HCT116 (cell line): ENCODE results near the gene RUVBL1. TPM values are rescaled to one million over a fixed set of nuclear protein-coding genes. Genes with fewer than 3 reads are reported as not detected.

ENCODE experiments used
- ATAC-seq: fragments of 200-7000 bp; cut with Tn5 transposase; 2 replicates; pipeline ENCODE4 v1.9.1; 2020; ENCODE audit warnings: mild to moderate bottlenecking, moderate library complexity
- BruUV-seq: library from RNA; stranded (reverse); fragments of 400-500 nt; replicated peaks from 2 replicates; lab custom pipeline; 2021; lab: Mats Ljungman, UMichigan
- CTCF ChIA-PET: fragments of 300-600 bp; sonication (Branson Sonifier 250); formaldehyde crosslinking; loops from one replicate; lab custom pipeline; 2021; ENCODE audit warnings: antibody characterized with exemption; lab: Charles Lee
- POLR2A ChIA-PET: fragments of 300-600, 350-600 bp; sonication (Branson Sonifier 250); formaldehyde crosslinking; loops from one replicate; lab custom pipeline; 2021; ENCODE audit warnings: antibody characterized with exemption; lab: Charles Lee
- RAD21 ChIA-PET, 2 experiments: fragments of 300-600 bp; sonication (Branson Sonifier 250); formaldehyde crosslinking; loops; one replicate each; lab custom pipeline; 2023; ENCODE audit warnings: low total read pairs in 2 of 2; ENCODE audit not compliant: uncharacterized antibody in 2 of 2, unreplicated experiment in 2 of 2, low non-redundant PET in 1 of 2; lab: Charles Lee
- DNase-seq: peaks from one replicate; pipeline ENCODE4 v3.0.0-alpha.2; 2010; ENCODE audit warnings: low read depth, low spot score
- H2AFZ ChIP-seq: fragments of 200-600 bp; shearing (Covaris generic), sonication (generic); 2 replicates; pipeline ENCODE4 v1.6.1; 2017; ENCODE audit warnings: low read depth, mixed run types, mixed read lengths, antibody characterized with exemption, low read length; ENCODE audit not compliant: poor library complexity, severe bottlenecking
- H3K27ac ChIP-seq: 2 replicates; pipeline ENCODE4 v1.5.1; 2012; ENCODE audit warnings: low read depth, low read length
- H3K27me3 ChIP-seq: fragments of 200-600 bp; sonication (generic); 2 replicates; pipeline ENCODE4 v1.6.1; 2016; ENCODE audit warnings: mixed run types, low read length, mixed read lengths; ENCODE audit not compliant: insufficient read depth
- H3K36me3 ChIP-seq, 2 experiments: fragments of 200-500 bp in 1 of 2; fragments of 200-600 bp in 1 of 2; sonication (Bioruptor generic) in 1 of 2; sonication (generic) in 1 of 2; 2 replicates each; pipeline versions ENCODE4 v1.5.1 to v1.6.1; 2014 to 2016; ENCODE audit warnings: low read length in 2 of 2, inconsistent platforms in 1 of 2, mixed read lengths in 1 of 2, mixed run types in 1 of 2; ENCODE audit not compliant: insufficient read depth in 2 of 2, control insufficient read depth in 1 of 2
- H3K4me1 ChIP-seq, 2 experiments: fragments of 200-600 bp in 1 of 2; sonication (generic) in 1 of 2; 2 replicates each; pipeline versions ENCODE4 v1.5.1 to v1.6.1; 2012 to 2017; ENCODE audit warnings: low read length in 2 of 2, inconsistent platforms in 1 of 2, mild to moderate bottlenecking in 1 of 2, mixed read lengths in 1 of 2, mixed run types in 1 of 2, moderate library complexity in 1 of 2; ENCODE audit not compliant: insufficient read depth in 2 of 2, control insufficient read depth in 1 of 2
- H3K4me2 ChIP-seq: fragments of 200-600 bp; sonication (generic); 2 replicates; pipeline ENCODE4 v1.6.1; 2017; ENCODE audit warnings: mixed run types, low read length, mixed read lengths
- H3K4me3 ChIP-seq, 2 experiments: fragments of 200-600 bp in 1 of 2; sonication (generic) in 1 of 2; replicated peaks in 1 of 2; 2 replicates each; pipeline ENCODE4 v1.5.1; 2011 to 2016; ENCODE audit warnings: low read length in 2 of 2, control low read depth in 1 of 2, low read depth in 1 of 2, mild to moderate bottlenecking in 1 of 2, mixed read lengths in 1 of 2, mixed run types in 1 of 2
- H3K79me2 ChIP-seq: fragments of 200-600 bp; sonication (generic); 2 replicates; pipeline ENCODE4 v1.6.1; 2017; ENCODE audit warnings: mild to moderate bottlenecking, mixed run types, low read length, moderate library complexity, mixed read lengths; ENCODE audit not compliant: insufficient read depth
- H3K9ac ChIP-seq: fragments of 200-600 bp; sonication (generic); 2 replicates; pipeline ENCODE4 v1.6.1; 2016; ENCODE audit warnings: low read length, mixed read lengths
- H3K9me2 ChIP-seq: fragments of 200-600 bp; sonication (generic), shearing (Covaris generic); 2 replicates; pipeline ENCODE4 v1.6.1; 2017; ENCODE audit warnings: mixed run types, mild to moderate bottlenecking, moderate library complexity; ENCODE audit not compliant: insufficient read depth
- H3K9me3 ChIP-seq, 2 experiments: fragments of 200-500 bp in 1 of 2; fragments of 200-600 bp in 1 of 2; sonication (Bioruptor generic) in 1 of 2; sonication (generic) in 1 of 2; 2 replicates each; pipeline ENCODE4 v1.6.1; 2014 to 2017; ENCODE audit warnings: low read length in 2 of 2, mixed read lengths in 2 of 2, inconsistent platforms in 1 of 2, low read depth in 1 of 2, mild to moderate bottlenecking in 1 of 2, mixed run types in 1 of 2, moderate library complexity in 1 of 2; ENCODE audit not compliant: control insufficient read depth in 1 of 2, insufficient read depth in 1 of 2
- H4K20me1 ChIP-seq: fragments of 200-600 bp; sonication (generic), shearing (Covaris generic); 2 replicates; pipeline ENCODE4 v1.6.1; 2017; ENCODE audit warnings: mixed run types, mild to moderate bottlenecking, moderate library complexity; ENCODE audit not compliant: insufficient read depth
- ATF3 ChIP-seq: IDR thresholded peaks from 2 replicates; pipeline ENCODE4 v1.6.1; 2012
- CBX3 ChIP-seq: IDR thresholded peaks from 2 replicates; pipeline ENCODE4 v1.6.1; 2012; ENCODE audit warnings: low read depth
- CTCF ChIP-seq, 3 experiments: fragments of 200-600 bp in 1 of 3; sonication (generic) in 1 of 3; IDR thresholded peaks in 2 of 3; conservative IDR thresholded peaks in 1 of 3; 2 replicates each; pipeline ENCODE4 v1.5.1; 2012 to 2017; ENCODE audit warnings: low read depth in 2 of 3, low read length in 2 of 3, antibody characterized with exemption in 1 of 3, borderline replicate concordance in 1 of 3, control low read depth in 1 of 3, mild to moderate bottlenecking in 1 of 3, mixed read lengths in 1 of 3, mixed run types in 1 of 3, moderate library complexity in 1 of 3; ENCODE audit not compliant: insufficient read depth in 1 of 3
- EZH2 ChIP-seq: fragments of 200-600 bp; sonication (generic); IDR thresholded peaks from 2 replicates; pipeline ENCODE4 v1.6.1; 2017; ENCODE audit warnings: antibody characterized with exemption, mixed run types
- EZH2phosphoT487 ChIP-seq: fragments of 200-600 bp; IDR thresholded peaks from 2 replicates; pipeline ENCODE4 v1.6.1; 2018; ENCODE audit warnings: antibody characterized with exemption, borderline replicate concordance
- FOSL1 ChIP-seq: IDR thresholded peaks from 2 replicates; pipeline ENCODE4 v1.6.1; 2012; ENCODE audit warnings: low read depth
- JUND ChIP-seq: IDR thresholded peaks from 2 replicates; pipeline ENCODE4 v1.6.1; 2012
- POLR2A ChIP-seq: IDR thresholded peaks from 2 replicates; pipeline ENCODE4 v1.7.0; 2011; ENCODE audit warnings: borderline replicate concordance; ENCODE audit not compliant: insufficient read depth, insufficient read length; ENCODE audit errors: extremely low read depth
- POLR2AphosphoS5 ChIP-seq: IDR thresholded peaks from 2 replicates; pipeline ENCODE4 v1.6.1; 2011; ENCODE audit warnings: mild to moderate bottlenecking, low read depth, low read length, moderate library complexity
- REST ChIP-seq: IDR thresholded peaks from 2 replicates; pipeline ENCODE4 v1.6.1; 2012; ENCODE audit warnings: low read depth
- SIN3A ChIP-seq: IDR thresholded peaks from 2 replicates; pipeline ENCODE4 v1.6.1; 2012; ENCODE audit warnings: low read depth
- SRF ChIP-seq: IDR thresholded peaks from 2 replicates; pipeline ENCODE4 v1.6.1; 2012; ENCODE audit warnings: low read depth
- TCF7L2 ChIP-seq: IDR thresholded peaks from 2 replicates; pipeline ENCODE4 v1.7.0; 2011; ENCODE audit warnings: borderline replicate concordance, inconsistent platforms; ENCODE audit not compliant: insufficient read depth, insufficient read length; ENCODE audit errors: extremely low read depth
- YY1 ChIP-seq: IDR thresholded peaks from 2 replicates; pipeline ENCODE4 v1.6.1; 2011; ENCODE audit warnings: low read length, low read depth, moderate library complexity, mild to moderate bottlenecking; ENCODE audit not compliant: insufficient replicate concordance; ENCODE audit errors: extremely low read depth
- ZBTB33 ChIP-seq: IDR thresholded peaks from 2 replicates; pipeline ENCODE4 v1.6.1; 2011; ENCODE audit warnings: mild to moderate bottlenecking, low read length, moderate library complexity; ENCODE audit not compliant: insufficient replicate concordance; ENCODE audit errors: extremely low read depth
- ZFX ChIP-seq: fragments of 450-650 bp; IDR thresholded peaks from 2 replicates; pipeline ENCODE4 v1.6.1; 2017
- ZNF274 ChIP-seq: fragments of 200-500 bp; sonication (Bioruptor generic); IDR thresholded peaks from 2 replicates; pipeline ENCODE4 v1.6.1; 2014; ENCODE audit warnings: mild to moderate bottlenecking, low read depth, low read length, inconsistent platforms
- intact Hi-C: fragments of 100-400 bp; cut with micrococcal nuclease; formaldehyde crosslinking; loops from 2 replicates; pipeline ENCODE4 v1.10.0; 2022
- total RNA-seq: library from RNA; stranded (reverse); gene quantifications from one replicate; pipeline ENCODE4 v1.2.1, GENCODE V29; 2021; ENCODE audit not compliant: unreplicated experiment
- TF ChIP-seq, protein P1 (sequence below): IDR thresholded peaks from 2 replicates; pipeline ENCODE4 v1.6.1; 2012

Gene RUVBL1
- total RNA-seq, 1 experiment from 2014 or later = 129 TPM

DNA sequence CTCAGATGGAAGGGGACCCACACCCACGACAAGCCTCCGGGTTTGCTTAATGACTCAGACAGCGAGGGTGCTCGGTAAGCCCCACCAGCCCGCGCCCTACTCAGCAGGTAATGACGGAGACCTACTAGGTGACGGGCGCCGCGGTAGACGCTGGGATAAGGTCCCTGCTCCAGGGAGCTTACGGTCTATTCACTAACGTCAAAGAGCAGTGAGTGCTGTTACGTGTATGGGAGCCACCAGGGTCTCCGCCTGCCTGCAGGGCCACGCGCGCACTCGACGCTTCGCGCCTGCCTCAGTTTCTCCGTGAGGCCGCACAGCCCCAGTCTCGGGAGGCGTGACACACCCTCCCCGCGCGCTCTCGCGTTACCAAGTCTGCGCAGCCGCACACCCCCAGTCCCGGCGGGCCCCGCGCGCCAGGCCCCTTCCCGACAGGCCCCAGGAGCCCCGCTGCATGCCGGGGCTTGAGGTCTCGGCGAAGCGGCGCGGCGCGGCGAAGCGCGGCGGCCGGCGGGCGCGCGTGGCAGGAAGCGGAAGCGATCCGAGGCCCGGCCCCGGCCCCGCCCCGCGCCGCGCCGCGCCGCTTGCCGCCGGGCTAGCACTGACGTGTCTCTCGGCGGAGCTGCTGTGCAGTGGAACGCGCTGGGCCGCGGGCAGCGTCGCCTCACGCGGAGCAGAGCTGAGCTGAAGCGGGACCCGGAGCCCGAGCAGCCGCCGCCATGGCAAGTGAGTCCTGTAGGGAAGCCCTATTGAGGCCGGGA lies 71.6 kb downstream of the RUVBL1 start, which contains the start of gene SEC61A1:
Gene SEC61A1 (plus strand): TSS at position 601 of the 758 bp plus-strand sequence. CDS start 116 bp downstream, at position 717.
- Histone ChIP-seq H3K4me3 (peak within 1 kb of the TSS; percentile 80 to 86), H3K4me1 (peaks cover 6 to 21% of the 10 kb centered on the region in 2 experiments), H3K9me3 (no peaks in the 10 kb centered on the region)
- CTCF ChIA-PET = no interaction called here
- TF ChIP-seq SRF (no peak; the same call in 1 of the 2 replicates), REST (no peak), JUND (no peak), FOSL1 (no peak), EZH2phosphoT487 (no peak), CBX3 (no peak; the same call in 1 of the 2 replicates), POLR2A (peak; percentile 74), SIN3A (peak; percentile 80), ZFX (peak; percentile 46; the same call in 1 of the 2 replicates), TCF7L2 (peak; percentile 14), ZBTB33 (peak; percentile 93), EZH2 (no peak), CTCF (IDR thresholded peaks at IDR 0.05 in 2 of 3, conservative IDR thresholded peaks at IDR 0.05 in 1 of 3; ENCODE audit: borderline replicate concordance in 1 of 3, insufficient read depth in 1 of 3, low read depth in 2 of 3, low read length in 2 of 3) (no peak), ZNF274 (no peak), ATF3 (no peak), POLR2AphosphoS5 (peak; percentile 88), YY1 (peak; percentile 55)
- TF ChIP-seq, protein P1, sequence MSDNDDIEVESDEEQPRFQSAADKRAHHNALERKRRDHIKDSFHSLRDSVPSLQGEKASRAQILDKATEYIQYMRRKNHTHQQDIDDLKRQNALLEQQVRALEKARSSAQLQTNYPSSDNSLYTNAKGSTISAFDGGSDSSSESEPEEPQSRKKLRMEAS = peak; percentile 91
- TF ChIP-seq, all 23 proteins: peak for 8
- peaks cover 2% of the 10 kb centered on the region; the same call in 1 of the 2 replicates for H3K27me3 ChIP-seq
- H3K9ac ChIP-seq = peak within 1 kb of the TSS; percentile 81
- H2AFZ ChIP-seq = peak within 1 kb of the TSS; percentile 24
- ATAC-seq (peak; percentile 98), DNase-seq (peak; percentile 78)
- ChIA-PET RAD21 (no interaction called here), POLR2A (interaction anchor here (0.6 to 1.1 kb wide), 3 partner anchors 10 to 35 kb away, joined by 3 to 5 read pairs (median 4); no protein-coding TSS in a partner anchor)
- H3K79me2 ChIP-seq = peaks cover 49% of the 10 kb centered on the region
- no peaks in the 10 kb centered on the region for H3K9me2 ChIP-seq
- H4K20me1 ChIP-seq = peaks cover 10% of the 10 kb centered on the region; the same call in 1 of the 2 replicates
- peak within 1 kb of the TSS; percentile 95 for H3K4me2 ChIP-seq
- no TSS peak for BruUV-seq
- peak within 1 kb of the TSS; percentile 74 for H3K27ac ChIP-seq
- intact Hi-C loops = loop anchor here (10.0 kb wide), 1 partner anchor 457 kb away; the partner anchor contains the start of genes MCM2 and TPRA1
- peaks cover 20 to 32% of the 10 kb centered on the region in 2 experiments; a peak in 3 of 4 replicates for H3K36me3 ChIP-seq
